Measurements from ENCODE around the gene WDR37.
"Not testable (repeated sequence)": the region's sequence is repeated elsewhere in the genome, so short reads cannot be mapped to it uniquely, and the experiment has no call there.

The WDR37 gene, protein sequence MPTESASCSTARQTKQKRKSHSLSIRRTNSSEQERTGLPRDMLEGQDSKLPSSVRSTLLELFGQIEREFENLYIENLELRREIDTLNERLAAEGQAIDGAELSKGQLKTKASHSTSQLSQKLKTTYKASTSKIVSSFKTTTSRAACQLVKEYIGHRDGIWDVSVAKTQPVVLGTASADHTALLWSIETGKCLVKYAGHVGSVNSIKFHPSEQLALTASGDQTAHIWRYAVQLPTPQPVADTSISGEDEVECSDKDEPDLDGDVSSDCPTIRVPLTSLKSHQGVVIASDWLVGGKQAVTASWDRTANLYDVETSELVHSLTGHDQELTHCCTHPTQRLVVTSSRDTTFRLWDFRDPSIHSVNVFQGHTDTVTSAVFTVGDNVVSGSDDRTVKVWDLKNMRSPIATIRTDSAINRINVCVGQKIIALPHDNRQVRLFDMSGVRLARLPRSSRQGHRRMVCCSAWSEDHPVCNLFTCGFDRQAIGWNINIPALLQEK

DNA sequence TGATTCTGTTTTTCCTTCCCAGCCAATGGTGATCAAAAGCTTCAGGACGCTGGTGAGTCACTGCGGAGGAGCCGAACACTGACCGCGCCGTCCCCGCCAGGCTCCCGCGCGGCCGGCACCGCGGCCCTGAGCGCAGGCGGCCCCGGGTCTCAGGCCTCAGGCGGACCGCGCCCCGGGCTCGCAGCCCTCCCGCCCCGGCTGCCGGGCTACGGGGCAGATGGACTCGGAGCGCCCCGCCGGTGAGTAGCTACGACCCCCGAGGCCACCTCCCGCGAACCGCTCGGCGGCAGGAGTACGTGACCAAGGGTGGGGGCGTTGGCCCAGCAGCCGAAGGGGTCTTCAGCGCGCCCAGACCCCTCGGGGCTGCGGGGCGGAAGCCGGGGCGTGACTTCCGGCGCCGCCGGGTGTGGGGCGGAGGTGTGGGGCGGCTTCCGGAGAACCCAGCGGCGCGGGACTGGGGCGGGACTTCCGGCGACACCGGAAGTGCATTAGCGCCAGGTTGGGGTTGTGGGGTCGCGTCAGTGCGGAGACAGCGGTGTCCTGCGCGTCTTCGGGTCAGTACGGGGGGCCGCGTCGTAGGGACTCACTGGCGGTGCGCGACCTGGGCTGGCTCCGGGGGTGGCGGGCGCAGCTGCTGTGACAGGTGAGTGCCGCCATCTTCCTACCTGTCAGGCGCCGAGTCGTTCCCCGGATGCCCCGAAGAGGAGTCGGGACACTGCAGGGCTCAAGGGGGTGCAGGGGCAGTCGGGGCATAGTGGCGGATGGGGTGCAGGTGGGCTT, at the start of gene WDR37:
TSS of gene WDR37 (plus strand) at position 60 of the 780 bp plus-strand sequence. CDS start 15,771 bp downstream, outside the sequence.
- DNase-seq, result peak; percentile 72

DNA sequence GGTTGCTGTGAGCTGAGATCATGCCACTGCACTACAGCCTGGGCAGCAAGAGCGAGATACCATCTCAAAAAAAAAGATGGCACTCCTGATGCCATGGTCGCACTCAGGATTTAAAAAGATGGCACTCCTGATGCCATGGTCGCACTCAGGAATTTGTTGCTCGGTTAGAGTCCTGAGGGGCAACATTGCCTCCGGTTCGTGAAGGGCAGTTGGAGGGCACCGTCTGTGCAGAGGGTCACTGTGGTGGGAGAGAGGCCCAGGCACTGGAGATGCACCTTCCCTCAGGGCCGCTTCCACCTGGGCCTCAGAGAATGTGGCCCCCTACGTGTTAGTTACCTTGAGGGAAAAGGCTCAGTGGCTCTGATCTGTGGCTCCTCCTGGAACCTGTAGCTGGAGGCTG, 49.6 kb upstream of the WDR37 start:
- DNase-seq, result no peak

DNA sequence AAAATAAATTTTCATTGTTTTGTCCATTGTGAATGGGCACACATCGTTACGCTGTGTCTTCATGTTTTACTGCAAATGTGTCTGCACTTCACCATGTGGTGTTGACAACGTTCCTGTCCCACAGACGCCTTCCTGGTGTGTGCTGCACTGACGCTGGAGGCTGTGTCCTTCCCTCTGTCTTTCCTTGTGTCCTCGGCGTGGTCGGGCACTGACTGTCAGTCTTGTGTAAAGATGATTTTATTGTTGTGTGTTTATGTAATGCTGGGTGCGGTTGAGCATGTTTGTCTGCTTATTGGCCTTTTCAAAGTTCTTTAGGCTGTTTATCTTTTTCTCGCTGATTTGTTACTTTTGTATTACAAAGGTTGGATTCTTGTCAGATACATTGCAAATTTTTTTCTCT, 48.6 kb upstream of the WDR37 start:
- no peak for DNase-seq

DNA sequence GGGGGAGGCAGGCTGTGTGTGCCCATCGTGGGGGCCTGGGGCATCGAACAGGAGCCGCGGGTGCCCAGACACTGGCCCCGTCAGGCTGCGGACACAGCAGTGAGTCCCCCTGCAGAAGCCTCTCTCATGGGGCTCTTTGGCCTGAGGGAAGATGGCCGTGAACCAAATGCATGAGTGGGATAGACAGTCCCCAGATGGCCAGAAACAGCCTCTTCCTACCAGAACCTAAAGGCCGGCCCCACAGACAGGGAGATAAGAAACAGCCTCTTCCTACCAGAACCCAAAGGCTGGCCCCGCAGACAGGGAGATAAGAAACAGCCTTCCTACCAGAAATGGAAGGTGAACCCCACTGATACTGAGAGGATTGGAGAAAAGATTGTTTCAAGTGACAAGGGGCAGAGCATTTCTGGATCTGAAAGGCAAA, 47.1 kb upstream of the WDR37 start:
- DNase-seq, result no peak

DNA sequence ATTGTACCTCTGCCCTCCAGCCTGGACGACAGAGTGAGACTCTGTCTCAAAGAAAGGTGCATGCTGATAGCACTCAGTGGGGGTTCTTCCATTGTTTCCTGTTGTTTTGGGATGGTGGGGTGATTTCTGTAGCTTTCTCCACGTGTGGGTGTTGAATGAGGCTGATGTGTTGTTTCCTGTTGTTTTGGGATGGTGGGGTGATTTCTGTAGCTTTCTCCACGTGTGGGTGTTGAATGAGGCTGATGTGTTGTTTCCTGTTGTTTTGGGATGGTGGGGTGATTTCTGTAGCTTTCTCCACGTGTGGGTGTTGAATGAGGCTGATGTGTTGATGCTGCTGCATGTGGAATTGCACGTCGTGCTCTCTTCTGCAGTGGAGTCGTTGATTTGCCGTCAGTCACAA, 46.2 kb upstream of the WDR37 start:
- not testable (repeated sequence) for DNase-seq

DNA sequence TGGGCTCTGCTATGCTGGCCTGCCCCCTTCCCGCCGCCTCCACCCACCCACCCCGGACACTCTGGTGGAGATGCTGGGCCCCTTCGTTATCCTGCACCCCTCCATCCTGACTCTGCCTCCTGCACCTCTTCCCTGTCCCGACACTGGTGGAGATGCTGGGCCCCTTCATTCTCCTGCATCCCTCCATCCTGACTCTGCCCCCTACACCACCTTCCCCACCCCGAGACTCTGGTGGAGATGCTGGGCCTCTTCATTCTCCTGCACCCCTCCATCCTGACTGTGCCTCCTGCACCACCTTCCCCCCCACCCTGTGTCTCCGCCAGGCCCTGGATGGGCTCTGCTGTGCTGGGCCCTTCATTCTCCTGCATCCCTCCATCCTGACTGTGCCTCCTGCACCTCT, 45.5 kb upstream of the WDR37 start:
- DNase-seq, result no peak

DNA sequence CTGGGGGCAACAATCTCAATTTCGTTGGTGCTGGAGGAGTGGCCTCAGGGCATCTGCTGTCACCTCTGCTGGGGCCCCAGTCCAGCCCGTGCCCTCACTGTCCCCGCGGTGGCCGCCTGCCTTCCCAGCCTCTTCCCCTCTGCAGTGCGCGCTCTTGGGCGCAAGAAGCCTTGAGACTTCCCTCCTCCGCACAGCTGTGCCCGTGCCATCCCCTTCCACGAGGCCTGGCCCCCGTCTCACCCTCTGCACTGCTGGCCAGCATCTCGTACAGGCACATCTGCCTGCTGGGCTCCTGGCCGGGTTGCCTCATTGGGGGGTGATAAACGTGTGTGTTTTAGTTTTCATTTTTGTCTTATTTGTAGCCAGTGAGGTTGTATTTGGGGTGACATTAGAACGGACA, 44.5 kb upstream of the WDR37 start:
- no peak for DNase-seq

DNA sequence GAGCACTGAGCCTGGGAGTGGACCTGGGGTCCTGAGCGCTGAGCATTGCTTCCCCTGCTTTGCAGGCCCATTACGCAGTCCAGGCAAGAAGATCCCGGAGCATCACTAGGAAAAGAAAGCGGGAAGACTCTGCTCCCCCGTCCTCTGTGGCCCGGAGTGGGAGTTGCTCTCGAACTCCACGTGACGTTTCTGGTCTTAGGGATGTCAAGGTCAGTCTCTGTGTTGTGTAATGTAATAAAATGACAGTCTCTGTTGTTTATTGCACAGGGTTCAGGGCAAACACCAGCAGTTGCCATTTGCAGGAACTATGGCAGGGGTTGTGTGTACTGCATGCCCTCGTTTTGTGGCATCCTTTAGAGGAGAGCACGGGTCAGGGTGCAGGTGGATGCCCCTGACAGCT, 40.5 kb upstream of the WDR37 start:
- DNase-seq, result no peak

DNA sequence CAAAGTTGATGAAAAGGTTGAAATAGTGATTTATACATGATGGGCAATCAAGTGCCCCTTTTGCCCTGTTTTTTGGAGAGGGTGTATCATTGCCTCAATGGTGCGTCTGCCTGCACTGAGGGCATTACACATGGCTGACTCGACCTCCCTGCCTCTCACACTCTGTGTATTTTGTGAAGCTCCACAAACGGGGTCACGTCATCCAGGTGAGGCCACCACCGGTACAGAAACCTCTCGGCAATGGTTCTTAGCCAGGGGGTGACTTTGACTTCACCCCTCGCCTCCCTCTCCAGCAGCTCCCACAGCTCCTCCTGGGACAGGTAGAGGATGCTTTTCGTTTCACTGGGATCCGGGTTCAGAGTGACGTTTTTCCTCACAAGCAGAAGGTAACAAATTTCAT, 36.8 kb upstream of the WDR37 start:
- no peak for DNase-seq

DNA sequence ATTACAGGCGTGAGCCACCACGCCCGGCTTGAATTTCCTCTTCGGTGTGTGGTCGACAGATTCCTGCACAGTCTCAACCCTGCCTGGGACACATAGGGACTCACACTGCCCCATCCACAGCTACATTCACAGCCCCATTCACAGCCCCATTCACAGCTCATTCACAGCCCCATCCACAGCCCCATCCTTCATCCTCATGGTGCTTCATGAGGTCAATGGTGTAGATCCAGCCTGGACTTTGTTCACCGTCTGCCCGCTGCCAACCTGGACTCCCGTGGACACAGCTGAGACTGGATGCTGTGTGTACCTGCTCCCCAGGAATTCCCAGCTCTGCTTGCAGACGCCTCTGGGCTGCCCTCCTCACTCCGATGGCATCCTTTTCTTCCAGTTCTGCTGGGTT, 35.7 kb upstream of the WDR37 start:
- no peak for DNase-seq

DNA sequence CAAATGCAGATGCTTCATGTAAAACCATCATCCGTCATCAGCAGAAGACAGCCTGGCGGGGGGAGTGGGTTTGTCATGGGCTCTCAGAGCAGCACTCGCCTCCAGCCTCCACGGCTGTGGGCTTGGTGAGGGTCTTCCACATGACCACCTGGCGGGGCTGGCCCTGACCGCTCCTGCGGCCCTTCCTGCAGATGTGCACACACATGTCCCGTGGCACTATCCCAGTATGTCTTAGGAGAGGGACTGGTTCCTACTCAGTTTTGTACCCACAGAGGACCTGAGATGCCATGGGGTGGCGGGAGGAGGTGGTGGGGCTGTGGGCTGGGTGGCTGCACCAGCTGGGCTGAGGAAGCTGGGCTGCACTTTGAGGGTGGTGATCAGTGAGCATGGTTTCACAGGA, 35.2 kb upstream of the WDR37 start:
- DNase-seq, result no peak

DNA sequence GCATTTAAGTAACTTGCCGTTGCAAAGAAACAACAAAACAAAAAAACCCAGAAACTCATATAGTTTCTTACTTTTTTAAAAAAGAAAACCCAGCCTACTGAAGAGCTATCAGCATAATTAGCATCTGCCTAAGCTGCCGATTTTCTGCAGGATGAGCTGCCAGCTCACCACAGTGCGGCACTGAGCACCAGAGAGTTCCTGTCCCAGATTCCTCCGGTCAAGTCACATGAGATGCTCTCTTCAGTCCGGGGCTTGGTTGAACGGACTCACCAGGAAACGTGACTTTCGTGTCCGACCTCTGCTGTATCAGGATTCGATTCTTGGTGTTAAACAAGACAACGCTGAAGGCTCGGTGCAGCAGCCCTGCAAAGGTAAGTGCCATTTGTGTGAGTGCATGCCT, 33.8 kb upstream of the WDR37 start:
- DNase-seq, result no peak

DNA sequence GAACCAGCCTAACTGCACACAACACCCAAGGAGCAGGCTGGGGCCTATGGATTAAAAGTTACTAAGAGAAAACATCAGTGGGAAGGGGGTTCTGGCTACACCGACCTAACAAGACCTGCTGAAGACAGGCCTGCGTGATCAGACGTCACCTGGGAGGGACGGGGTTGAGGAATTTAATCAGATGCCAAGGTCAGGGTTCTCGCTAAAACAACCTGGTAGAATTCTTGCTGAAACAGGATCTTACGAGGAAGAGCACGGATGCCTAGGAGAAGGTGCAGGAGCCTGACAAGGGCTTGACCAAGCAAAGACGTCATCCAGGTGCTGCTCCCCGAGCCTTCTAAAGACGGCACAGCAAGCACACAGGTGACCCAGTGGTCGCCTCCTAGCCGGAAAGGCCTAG, 32.1 kb upstream of the WDR37 start:
- no peak for DNase-seq

DNA sequence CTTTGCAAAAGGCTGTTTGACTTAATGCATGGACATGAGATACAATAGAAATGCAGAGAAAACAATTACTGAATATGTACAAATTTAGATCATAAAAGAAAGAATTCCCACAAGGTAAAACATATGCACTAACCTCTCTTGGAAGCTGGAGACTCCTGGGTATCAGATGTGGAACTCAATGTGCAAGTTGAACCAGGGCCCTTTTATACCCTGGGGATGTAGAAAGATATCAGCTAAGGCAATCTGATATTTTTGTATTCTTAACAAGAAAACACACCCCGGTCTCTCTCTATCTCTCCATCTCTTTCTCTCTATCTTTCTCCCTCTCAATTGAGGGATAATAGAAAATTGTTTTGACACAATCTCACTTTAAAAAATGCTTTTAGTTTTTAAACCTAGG, 30.5 kb upstream of the WDR37 start, which contains the start of gene IDI2:
TSS of gene IDI2 (minus strand) at position 177 of the 400 bp plus-strand sequence. CDS start 1,136 bp downstream, outside the sequence.
- no peak for DNase-seq

DNA sequence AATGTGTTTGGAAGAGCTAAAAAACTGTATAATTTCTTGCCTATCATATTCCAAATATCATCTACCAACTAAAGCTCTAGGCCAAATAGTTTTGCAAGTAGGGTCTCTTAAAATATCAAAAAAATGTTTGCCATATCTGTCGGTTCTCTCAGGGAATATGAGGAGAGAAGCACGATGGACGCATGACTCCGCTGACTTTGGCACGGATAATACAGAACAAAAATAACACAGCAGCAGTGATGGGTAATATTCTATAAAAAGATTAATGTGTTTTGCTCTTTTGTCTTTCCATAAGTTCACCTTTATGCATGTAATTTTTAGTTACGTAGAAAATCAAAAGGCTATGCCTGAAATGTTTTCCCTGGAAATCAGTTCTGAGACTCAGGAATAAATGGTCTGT, 29.6 kb upstream of the WDR37 start:
- DNase-seq, result no peak

DNA sequence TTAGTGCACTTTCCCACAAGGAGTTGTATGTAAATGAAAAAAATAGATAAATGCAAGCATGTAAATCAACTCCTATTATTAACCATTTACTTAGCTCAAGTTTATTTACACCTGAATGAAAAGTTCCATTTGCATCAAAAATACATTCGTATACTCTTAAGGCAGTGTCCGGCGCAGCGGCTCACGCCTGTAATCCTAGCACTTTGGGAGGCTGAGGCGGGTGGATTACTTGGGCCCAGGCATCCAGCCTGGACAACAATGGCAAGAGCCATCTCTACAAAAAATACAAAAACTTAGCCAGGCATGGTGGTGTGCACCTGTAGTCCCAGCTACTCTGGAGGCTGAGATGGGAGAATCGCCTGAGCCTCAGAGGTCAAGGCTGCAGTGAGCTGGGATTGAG, 26.3 kb upstream of the WDR37 start:
- no peak for DNase-seq

DNA sequence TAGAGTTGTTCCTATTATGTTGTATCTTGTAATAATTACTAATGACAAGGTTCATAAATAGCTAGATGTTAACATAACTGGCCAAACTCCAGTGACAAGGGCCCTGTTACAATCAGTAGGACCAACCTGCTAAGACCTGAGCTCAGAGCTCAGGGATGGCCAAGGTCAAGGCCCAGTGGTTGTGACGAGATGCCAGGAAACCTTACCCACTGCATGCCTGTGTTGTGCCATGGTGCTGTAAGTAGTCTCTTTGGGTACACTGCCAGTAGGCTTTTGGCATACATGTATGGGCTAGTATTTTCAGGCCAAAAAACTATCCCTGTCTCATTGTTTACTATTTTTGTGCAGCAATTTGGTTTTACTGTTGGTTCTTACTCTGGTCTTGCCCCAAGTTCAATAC, 22.6 kb upstream of the WDR37 start:
- DNase-seq, result no peak

DNA sequence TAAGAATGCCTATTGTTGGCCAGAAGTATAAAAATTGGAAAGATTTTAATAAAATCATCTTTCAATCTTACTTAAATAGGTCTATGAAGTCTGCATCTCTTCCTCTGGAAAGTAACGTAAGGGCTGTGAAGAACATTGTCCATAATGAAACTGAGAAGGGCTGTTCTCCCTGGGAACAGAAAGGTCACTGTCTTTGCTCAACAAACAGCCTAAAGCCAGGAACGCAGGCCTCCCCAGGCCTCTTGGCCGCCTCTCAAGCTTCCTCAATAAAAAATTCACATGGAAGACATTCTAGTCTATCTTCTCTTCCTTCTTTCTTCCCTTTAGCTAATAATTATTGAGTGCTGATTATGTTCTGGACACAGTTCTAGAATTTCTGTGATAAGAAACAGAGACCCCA, 21.4 kb upstream of the WDR37 start:
- DNase-seq, result no peak

DNA sequence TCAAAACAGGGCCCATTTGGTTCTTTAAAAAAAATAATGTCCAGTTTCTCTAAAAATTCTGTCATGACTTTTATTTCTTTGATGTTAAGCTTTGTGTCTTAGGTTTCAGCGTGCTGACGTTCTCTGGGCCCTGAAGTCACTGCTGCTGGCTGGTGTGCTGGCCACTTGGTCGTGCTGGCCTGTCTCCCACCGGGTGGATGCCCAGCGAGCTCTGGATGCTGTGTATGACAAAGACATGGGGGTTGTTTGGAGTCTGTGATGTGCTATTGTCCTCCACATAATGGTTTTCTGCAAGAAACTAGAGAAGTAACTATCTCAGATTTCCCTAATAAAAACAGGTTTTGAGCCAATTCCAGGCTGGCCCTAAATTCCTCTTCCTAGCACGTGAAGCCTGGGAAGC, 21.0 kb upstream of the WDR37 start:
- no peak for DNase-seq

DNA sequence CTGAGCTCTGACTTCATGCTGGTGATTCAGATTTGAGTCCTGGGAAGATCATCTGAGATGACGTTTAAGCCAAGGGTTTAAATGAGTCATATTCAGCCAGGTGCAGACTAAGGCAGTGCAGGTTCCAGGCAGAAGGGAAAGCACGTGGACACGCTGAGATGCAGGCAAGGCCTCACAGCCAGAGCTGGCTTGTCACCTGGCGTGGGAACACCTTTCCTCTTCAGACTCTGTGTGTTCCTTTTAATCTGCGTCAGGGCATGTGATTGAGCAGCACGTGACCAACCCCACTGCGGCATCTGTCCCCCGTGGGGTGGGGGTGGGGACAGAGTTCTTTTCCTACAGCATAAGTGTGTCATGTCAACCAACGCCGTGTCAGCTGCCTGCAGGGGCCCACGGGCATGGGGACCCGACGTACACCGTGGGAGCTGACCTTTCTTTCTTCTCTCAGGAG, 19.8 kb upstream of the WDR37 start:
- DNase-seq, result no peak

DNA sequence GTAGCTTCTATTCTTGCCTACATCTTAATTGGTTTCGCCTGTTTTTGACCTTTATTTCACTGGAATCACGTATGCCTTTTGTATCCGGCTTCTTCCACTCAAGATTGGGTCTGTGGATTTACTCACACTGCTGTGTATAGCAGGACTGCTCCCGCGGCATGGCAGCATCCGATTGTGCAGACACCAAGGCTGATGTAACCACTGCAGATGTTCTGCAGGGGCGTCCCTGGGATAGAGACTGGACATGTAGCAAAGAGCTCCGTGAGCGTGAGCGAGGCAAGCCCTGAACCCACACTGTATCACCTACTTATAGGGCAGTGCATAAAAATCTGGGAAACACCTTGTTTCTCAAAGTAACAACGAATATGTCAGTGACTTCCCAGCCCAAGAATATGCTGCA, 19.1 kb upstream of the WDR37 start:
- no peak for DNase-seq

DNA sequence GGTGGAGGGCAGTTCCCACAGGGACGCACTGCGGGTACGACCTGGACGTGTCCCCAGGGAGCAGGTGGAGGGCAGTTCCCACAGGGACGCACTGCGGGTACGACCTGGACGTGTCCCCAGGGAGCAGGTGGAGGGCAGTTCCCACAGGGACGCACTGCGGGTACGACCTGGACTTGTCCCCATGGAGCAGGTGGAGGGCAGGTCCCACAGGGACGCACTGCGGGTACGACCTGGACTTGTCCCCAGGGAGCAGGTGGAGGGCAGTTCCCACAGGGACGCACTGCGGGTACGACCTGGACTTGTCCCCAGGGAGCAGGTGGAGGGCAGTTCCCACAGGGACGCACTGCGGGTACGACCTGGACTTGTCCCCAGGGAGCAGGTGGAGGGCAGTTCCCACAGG, 17.4 kb upstream of the WDR37 start:
- DNase-seq, result not testable (repeated sequence)

DNA sequence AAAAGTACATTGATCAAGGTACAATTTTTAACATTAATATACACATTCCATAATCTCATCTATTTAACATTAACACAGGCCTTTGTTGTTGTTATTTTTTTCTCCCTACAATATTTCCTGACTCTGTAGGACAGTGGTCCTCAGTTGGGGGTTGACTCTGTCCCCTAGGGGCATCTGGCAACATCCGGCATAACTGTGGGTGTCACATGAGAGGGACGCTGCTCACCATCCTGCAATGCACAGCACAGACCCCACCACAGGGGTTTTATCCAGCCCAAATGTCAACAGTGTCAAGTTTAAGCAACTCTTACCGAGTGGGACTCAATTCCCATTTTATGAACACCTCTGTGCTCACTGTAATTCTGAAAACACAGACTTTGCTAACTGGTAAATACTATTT, 16.1 kb upstream of the WDR37 start:
- DNase-seq, result no peak

DNA sequence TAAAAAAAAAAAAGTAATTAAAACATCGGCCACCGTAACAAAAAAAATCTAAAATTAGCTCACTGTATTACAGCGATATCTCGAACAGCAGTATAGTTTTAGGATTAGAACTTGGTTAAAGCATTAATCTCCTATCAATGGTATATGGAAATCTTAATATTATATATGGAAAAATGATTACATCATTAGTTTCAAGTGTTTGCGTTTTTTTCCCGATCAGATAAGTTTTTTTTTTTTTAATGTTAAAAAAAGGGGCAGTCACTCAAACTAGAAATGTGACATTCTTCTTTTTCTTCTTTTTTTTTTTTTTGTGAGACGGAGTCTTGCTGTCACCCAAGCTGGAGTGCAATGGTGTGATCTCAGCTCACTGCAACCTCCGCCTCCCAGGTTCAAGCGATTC, 14.7 kb upstream of the WDR37 start:
- DNase-seq, result no peak
